Mucosa of stomach (tissue), 1 donor: ENCODE measurements around the gene ZNF397.
"Not testable (repeated sequence)": the region's sequence is repeated elsewhere in the genome, so short reads cannot be mapped to it uniquely, and the experiment has no call there.

ENCODE experiments used
- H3K27me3 ChIP-seq: one replicate; pipeline ENCODE4 v1.7.0; 2013; ENCODE audit warnings: mild to moderate bottlenecking, low read length; ENCODE audit not compliant: control insufficient read depth, insufficient read depth
- H3K36me3 ChIP-seq: one replicate; pipeline ENCODE4 v1.7.0; 2013; ENCODE audit warnings: low read length; ENCODE audit not compliant: control insufficient read depth, insufficient read depth
- H3K4me1 ChIP-seq: one replicate; pipeline ENCODE4 v1.7.0; 2013; ENCODE audit warnings: mild to moderate bottlenecking, low read length; ENCODE audit not compliant: control insufficient read depth, insufficient read depth
- H3K4me3 ChIP-seq: one replicate; pipeline ENCODE4 v1.7.0; 2013; ENCODE audit warnings: low read length
- H3K9ac ChIP-seq: one replicate; pipeline ENCODE4 v1.7.0; 2013; ENCODE audit warnings: mild to moderate bottlenecking, low read length, moderate library complexity
- H3K9me3 ChIP-seq: one replicate; pipeline ENCODE4 v1.7.0; 2013; ENCODE audit warnings: mild to moderate bottlenecking, low read length, moderate library complexity; ENCODE audit not compliant: control insufficient read depth
- donor health status: Pancreatic carcinoma.

ZNF397 gene

DNA sequence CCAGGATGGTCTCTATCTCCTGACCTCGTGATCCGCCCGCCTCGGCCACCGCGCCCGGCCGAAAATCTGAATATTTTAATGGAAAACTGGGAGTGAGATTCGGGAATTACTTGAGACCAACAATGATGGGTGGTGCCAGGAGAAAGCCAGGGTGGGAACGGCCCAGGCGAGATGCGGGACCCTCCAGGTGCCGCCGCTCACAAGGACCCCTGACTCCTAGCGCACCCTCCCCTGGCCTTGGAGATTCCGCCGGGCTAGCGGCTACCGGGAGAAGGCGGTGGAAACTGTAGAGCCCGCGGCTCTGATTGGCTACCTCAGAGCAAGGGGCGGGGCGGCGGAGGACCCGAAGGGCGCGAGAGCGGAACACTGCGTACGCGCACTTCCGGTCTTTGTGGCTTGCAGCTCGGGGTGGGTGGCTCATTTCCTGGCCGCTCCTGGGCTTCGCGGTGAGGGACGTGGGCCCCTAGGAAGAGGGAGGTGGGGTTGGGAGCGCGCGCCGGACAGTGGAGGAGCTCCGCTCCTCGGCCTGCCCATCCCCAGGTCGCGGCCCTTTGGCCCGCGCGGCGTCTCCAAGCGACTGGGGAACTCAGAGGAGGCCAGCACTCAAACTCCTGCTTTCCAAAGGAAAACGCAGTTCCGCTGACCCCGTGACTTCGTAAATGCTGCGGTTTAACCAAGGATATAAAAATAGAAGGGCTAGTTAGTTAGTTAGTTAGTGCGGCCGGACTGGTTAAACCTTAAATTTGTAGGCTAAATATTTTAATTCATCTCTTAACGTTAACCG is at the start of gene ZNF397:
Gene ZNF397 (plus strand): TSS at position 371 of the 784 bp plus-strand sequence. CDS start 1,437 bp downstream, outside the sequence.
- Histone ChIP-seq H3K4me3 (peak within 1 kb of the TSS; percentile 72), H3K9me3 (no peaks in the 10 kb centered on the region), H3K27me3 (no peaks in the 10 kb centered on the region), H3K9ac (peak within 1 kb of the TSS; percentile 94), H3K36me3 (no peaks in the 10 kb centered on the region), H3K4me1 (no peaks in the 10 kb centered on the region)

DNA sequence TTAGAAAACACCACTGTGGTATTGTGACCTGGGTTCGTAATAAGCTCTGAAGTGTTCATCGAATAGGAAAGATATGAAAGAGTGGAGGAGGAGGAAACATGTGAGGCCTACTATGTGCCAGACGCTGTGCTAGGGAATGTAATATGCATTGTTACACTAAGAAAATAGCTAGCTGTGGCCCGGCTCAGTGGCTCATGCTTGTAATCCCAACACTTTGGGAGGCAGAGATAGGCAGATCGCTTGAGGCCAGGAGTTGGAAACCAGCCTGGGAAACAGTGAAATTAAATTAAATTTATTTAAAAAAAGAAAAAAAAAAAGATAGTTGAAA is 49.2 kb upstream of the ZNF397 start:
- H3K9ac ChIP-seq: no peak overlapping the region
- H3K36me3 ChIP-seq: no peaks in the 10 kb centered on the region
- H3K4me1 ChIP-seq: no peaks in the 10 kb centered on the region
- no peak overlapping the region for H3K4me3 ChIP-seq
- H3K9me3 ChIP-seq: no peaks in the 10 kb centered on the region
- H3K27me3 ChIP-seq: no peaks in the 10 kb centered on the region

DNA sequence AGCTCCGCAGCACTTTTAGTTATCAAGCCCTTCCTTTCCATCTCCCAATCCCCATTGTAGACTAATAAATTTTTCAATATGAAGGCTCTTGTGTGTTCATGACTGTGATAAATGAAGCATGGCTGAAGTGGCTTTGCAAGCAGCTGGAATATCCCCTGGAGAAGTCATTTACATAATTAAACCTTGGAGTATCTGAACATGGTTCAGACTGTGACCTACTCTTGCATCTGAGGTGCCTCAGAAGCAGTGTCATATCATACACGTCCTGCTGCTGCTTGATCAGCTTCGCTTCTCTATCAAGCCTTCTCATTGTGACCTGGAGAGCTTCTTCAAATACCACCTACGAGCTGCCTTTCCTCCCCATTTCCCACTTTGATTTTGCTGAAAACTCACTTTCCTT is 48.4 kb upstream of the ZNF397 start:
- Histone ChIP-seq H3K27me3 (no peaks in the 10 kb centered on the region), H3K9ac (no peak overlapping the region), H3K4me3 (no peak overlapping the region), H3K4me1 (no peaks in the 10 kb centered on the region), H3K9me3 (no peaks in the 10 kb centered on the region), H3K36me3 (no peaks in the 10 kb centered on the region)

- H3K27me3 ChIP-seq: no peaks in the 10 kb centered on the region
Observed at GRCh38 chr18:35193316-35193715, 47.5 kb upstream of the ZNF397 start.

GRCh38 chr18:35197296-35197695 is 43.5 kb upstream of the ZNF397 start:
- no peaks in the 10 kb centered on the region for H3K9me3 ChIP-seq
- H3K27me3 ChIP-seq: no peaks in the 10 kb centered on the region
- H3K4me3 ChIP-seq: no peak overlapping the region
- no peaks in the 10 kb centered on the region for H3K4me1 ChIP-seq
- H3K9ac ChIP-seq: no peak overlapping the region
- no peaks in the 10 kb centered on the region for H3K36me3 ChIP-seq

More at GRCh38 chr18:35193316-35193715, 47.5 kb upstream of the ZNF397 start:
- no peak overlapping the region for H3K9ac ChIP-seq
- H3K4me1 ChIP-seq: no peaks in the 10 kb centered on the region
- H3K4me3 ChIP-seq: no peak overlapping the region
- no peaks in the 10 kb centered on the region for H3K36me3 ChIP-seq
- no peaks in the 10 kb centered on the region for H3K9me3 ChIP-seq

GRCh38 chr18:35201256-35201931 is 39.4 kb upstream of the ZNF397 start:
- Histone ChIP-seq H3K36me3 (no peaks in the 10 kb centered on the region), H3K4me3 (no peak overlapping the region), H3K9me3 (no peaks in the 10 kb centered on the region), H3K4me1 (no peaks in the 10 kb centered on the region), H3K9ac (no peak overlapping the region), H3K27me3 (no peaks in the 10 kb centered on the region)

GRCh38 chr18:35203067-35203466 is 37.8 kb upstream of the ZNF397 start:
- no peak overlapping the region for H3K4me3 ChIP-seq
- no peak overlapping the region for H3K9ac ChIP-seq
- H3K9me3 ChIP-seq: no peaks in the 10 kb centered on the region
- H3K27me3 ChIP-seq: no peaks in the 10 kb centered on the region
- H3K4me1 ChIP-seq: no peaks in the 10 kb centered on the region
- no peaks in the 10 kb centered on the region for H3K36me3 ChIP-seq

GRCh38 chr18:35205199-35205712 is 35.6 kb upstream of the ZNF397 start:
- H3K4me1 ChIP-seq: no peaks in the 10 kb centered on the region
- no peaks in the 10 kb centered on the region for H3K27me3 ChIP-seq
- H3K9ac ChIP-seq: no peak overlapping the region
- no peaks in the 10 kb centered on the region for H3K9me3 ChIP-seq
- no peak overlapping the region for H3K4me3 ChIP-seq
- no peaks in the 10 kb centered on the region for H3K36me3 ChIP-seq

DNA sequence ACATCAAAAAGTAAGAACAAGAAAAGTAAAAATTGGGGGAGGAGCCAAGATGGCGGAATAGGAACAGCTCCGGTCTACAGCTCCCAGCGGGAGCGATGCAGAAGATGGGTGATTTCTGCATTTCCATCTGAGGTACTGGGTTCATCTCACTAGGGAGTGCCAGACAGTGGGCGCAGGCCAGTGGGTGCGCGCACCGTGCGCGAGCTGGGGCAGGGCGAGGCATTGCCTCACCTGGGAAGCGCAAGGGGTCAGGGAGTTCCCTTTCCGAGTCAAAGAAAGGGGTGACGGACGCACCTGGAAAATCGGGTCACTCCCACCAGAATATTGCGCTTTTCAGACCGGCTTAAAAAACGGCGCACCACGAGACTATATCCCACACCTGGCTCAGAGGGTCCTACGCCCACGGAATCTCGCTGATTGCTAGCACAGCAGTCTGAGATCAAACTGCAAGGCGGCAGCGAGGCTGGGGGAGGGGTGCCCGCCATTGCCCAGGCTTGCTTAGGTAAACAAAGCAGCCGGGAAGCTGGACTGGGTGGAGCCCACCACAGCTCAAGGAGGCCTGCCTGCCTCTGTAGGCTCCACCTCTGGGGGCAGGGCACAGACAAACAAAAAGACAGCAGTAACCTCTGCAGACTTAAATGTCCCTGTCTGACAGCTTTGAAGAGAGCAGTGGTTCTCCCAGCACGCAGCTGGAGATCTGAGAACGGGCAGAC is 34.9 kb upstream of the ZNF397 start:
- H3K36me3 ChIP-seq, H3K4me3 ChIP-seq, H3K9me3 ChIP-seq, H3K4me1 ChIP-seq, H3K9ac ChIP-seq, H3K27me3 ChIP-seq: not testable (repeated sequence)

DNA sequence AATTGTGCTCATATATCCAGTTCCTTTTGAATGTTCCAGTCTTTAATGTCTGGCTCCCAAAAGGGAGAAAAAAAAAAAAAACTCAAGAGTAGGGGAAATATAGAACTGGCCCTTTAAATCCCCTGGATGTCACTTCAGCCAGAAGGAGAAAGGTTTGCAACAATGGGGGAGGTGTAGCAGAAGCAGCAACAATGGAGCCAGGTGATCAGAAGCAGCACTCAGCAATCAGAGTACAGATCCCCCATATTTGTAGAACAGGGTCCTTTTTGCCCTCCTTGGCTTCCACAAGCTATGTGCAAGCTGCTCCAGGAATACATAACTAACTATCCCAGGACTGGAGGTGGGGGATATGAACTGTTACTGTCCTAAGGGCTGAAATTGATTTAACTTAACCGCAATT is 25.8 kb upstream of the ZNF397 start:
- Histone ChIP-seq H3K4me3 (no peak overlapping the region), H3K9me3 (no peaks in the 10 kb centered on the region), H3K4me1 (peaks cover 9% of the 10 kb centered on the region), H3K27me3 (no peaks in the 10 kb centered on the region), H3K9ac (no peak overlapping the region), H3K36me3 (no peaks in the 10 kb centered on the region)

DNA sequence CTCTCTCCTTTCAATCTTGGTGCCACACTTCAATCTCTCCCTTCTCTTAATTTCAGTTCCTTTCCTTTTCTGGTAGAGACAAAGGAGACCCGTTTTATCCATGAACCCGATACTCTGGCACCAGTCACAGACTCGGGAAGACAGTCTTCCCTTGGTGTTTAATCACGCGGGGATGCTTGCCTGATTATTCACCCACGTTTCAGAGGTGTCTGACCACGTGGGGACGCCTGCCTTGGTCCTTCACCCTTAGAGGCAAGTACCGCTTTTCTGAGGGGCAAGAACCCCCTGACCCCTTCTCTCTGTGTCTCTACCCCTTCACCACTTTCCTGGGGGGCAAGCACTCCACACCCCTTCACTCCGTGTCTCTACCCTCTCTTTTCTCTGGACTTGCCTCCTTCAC is 24.2 kb upstream of the ZNF397 start:
- not testable (repeated sequence) for H3K4me3 ChIP-seq, H3K9me3 ChIP-seq, H3K27me3 ChIP-seq, H3K36me3 ChIP-seq, H3K9ac ChIP-seq
- peaks cover 18% of the 10 kb centered on the region for H3K4me1 ChIP-seq

- H3K4me3 ChIP-seq, H3K27me3 ChIP-seq, H3K9ac ChIP-seq, H3K9me3 ChIP-seq, H3K36me3 ChIP-seq: not testable (repeated sequence)
- peaks cover 18% of the 10 kb centered on the region for H3K4me1 ChIP-seq
Observed at GRCh38 chr18:35219331-35219730, 21.5 kb upstream of the ZNF397 start.
